Mammary epithelial cell (primary cell): ENCODE data around the gene LYRM4.
"Not testable (repeated sequence)": the region's sequence is repeated elsewhere in the genome, so short reads cannot be mapped to it uniquely, and the experiment has no call there.

Source experiments
- EZH2 ChIP-seq: IDR thresholded peaks from 2 replicates; pipeline ENCODE4 v1.6.1; 2012; ENCODE audit warnings: low read length, inconsistent platforms, borderline replicate concordance
- TF ChIP-seq, protein P1 (sequence below), 2 donors: IDR thresholded peaks in 1 of 2; conservative IDR thresholded peaks in 1 of 2; 2 replicates each; pipeline ENCODE4 v1.5.1; 2011 to 2012; ENCODE audit warnings: inconsistent platforms in 2 of 2, low read length in 2 of 2, mild to moderate bottlenecking in 2 of 2, control low read depth in 1 of 2, low read depth in 1 of 2; ENCODE audit not compliant: insufficient read depth in 1 of 2; ENCODE audit errors: extremely low read depth in 1 of 2

- TF ChIP-seq, protein P1, sequence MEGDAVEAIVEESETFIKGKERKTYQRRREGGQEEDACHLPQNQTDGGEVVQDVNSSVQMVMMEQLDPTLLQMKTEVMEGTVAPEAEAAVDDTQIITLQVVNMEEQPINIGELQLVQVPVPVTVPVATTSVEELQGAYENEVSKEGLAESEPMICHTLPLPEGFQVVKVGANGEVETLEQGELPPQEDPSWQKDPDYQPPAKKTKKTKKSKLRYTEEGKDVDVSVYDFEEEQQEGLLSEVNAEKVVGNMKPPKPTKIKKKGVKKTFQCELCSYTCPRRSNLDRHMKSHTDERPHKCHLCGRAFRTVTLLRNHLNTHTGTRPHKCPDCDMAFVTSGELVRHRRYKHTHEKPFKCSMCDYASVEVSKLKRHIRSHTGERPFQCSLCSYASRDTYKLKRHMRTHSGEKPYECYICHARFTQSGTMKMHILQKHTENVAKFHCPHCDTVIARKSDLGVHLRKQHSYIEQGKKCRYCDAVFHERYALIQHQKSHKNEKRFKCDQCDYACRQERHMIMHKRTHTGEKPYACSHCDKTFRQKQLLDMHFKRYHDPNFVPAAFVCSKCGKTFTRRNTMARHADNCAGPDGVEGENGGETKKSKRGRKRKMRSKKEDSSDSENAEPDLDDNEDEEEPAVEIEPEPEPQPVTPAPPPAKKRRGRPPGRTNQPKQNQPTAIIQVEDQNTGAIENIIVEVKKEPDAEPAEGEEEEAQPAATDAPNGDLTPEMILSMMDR (conservative IDR thresholded peaks at IDR 0.05 in 1 of 2, IDR thresholded peaks at IDR 0.05 in 1 of 2; ENCODE audit: extremely low read depth in 1 of 2, insufficient read depth in 1 of 2, low read depth in 1 of 2, low read length in 2 of 2) = not testable (repeated sequence)
- TF ChIP-seq EZH2 = not testable (repeated sequence)
These were observed 200.3 kb downstream of the LYRM4 start for GRCh38 chr6:5060439-5060838.
